Vagina (tissue), 2 donors: Measurements from ENCODE around the gene SH2D3C.

Source experiments
- POLR2A ChIP-seq, 2 donors: fragments of 450-650 bp; IDR thresholded peaks; one replicate each; pipeline ENCODE4 v1.6.1; 2017; ENCODE audit warnings: antibody characterized with exemption in 2 of 2, mild to moderate bottlenecking in 2 of 2, moderate library complexity in 2 of 2
- POLR2AphosphoS5 ChIP-seq, 2 donors: sonication (generic); formaldehyde crosslinking; IDR thresholded peaks; one replicate each; pipeline ENCODE4 v1.9.0; 2017; ENCODE audit warnings: antibody characterized with exemption in 2 of 2, mild to moderate bottlenecking in 2 of 2, low read depth in 1 of 2; ENCODE audit not compliant: insufficient read depth in 1 of 2
- TF ChIP-seq, protein P1 (sequence below), 3 experiments: fragments of 450-650 bp in 2 of 3; fragments of 200-600 bp in 1 of 3; sonication (generic) in 1 of 3; IDR thresholded peaks; one replicate each; pipeline ENCODE4 v1.5.1; 2017 to 2019; ENCODE audit warnings: antibody characterized with exemption in 3 of 3, mild to moderate bottlenecking in 2 of 3, moderate library complexity in 2 of 3

GRCh38 chr9:127780126-127780885, 1.8 kb upstream of the SH2D3C start:
- TF ChIP-seq, protein P1, sequence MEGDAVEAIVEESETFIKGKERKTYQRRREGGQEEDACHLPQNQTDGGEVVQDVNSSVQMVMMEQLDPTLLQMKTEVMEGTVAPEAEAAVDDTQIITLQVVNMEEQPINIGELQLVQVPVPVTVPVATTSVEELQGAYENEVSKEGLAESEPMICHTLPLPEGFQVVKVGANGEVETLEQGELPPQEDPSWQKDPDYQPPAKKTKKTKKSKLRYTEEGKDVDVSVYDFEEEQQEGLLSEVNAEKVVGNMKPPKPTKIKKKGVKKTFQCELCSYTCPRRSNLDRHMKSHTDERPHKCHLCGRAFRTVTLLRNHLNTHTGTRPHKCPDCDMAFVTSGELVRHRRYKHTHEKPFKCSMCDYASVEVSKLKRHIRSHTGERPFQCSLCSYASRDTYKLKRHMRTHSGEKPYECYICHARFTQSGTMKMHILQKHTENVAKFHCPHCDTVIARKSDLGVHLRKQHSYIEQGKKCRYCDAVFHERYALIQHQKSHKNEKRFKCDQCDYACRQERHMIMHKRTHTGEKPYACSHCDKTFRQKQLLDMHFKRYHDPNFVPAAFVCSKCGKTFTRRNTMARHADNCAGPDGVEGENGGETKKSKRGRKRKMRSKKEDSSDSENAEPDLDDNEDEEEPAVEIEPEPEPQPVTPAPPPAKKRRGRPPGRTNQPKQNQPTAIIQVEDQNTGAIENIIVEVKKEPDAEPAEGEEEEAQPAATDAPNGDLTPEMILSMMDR (IDR thresholded peaks at IDR 0.05): no peak
- TF ChIP-seq POLR2AphosphoS5 (IDR thresholded peaks at IDR 0.05; ENCODE audit: insufficient read depth in 1 of 2, low read depth in 1 of 2) (no peak), POLR2A (IDR thresholded peaks at IDR 0.05) (no peak)
